Common myeloid progenitor, CD34-positive (primary cell): ENCODE measurements around the gene GAK.

Experiments used
- CTCF ChIA-PET: fragments of 350-600 bp; sonication (Branson Sonifier 250); formaldehyde crosslinking; loops from one replicate; lab custom pipeline; 2021; ENCODE audit warnings: antibody characterized with exemption; lab: Charles Lee
- POLR2A ChIA-PET: fragments of 350-600 bp; sonication (Branson Sonifier 250); formaldehyde crosslinking; loops from one replicate; lab custom pipeline; 2021; ENCODE audit warnings: antibody characterized with exemption; lab: Charles Lee
- DNase-seq, 3 donors: peaks; one replicate each; pipeline versions ENCODE4 v3.0.0 to v3.0.0-alpha.2; 2013
- H3K27ac ChIP-seq, 2 experiments: 1 replicate in 1 of 2; 2 replicates in 1 of 2; pipeline ENCODE4 v1.7.0; 2013; ENCODE audit warnings: inconsistent platforms in 2 of 2, low read length in 2 of 2, mild to moderate bottlenecking in 2 of 2, low read depth in 1 of 2, moderate library complexity in 1 of 2; ENCODE audit not compliant: severe bottlenecking in 2 of 2, insufficient read depth in 1 of 2, poor library complexity in 1 of 2
- H3K27me3 ChIP-seq, 5 experiments: replicated peaks in 2 of 5; 1 replicate in 3 of 5; 2 replicates in 2 of 5; pipeline versions ENCODE4 v1.6.1 to v1.7.0; 2013; ENCODE audit warnings: low read length in 4 of 5, mild to moderate bottlenecking in 2 of 5, moderate library complexity in 2 of 5, inconsistent platforms in 1 of 5; ENCODE audit not compliant: insufficient read depth in 5 of 5, control insufficient read depth in 4 of 5
- H3K36me3 ChIP-seq, 4 experiments: 1 replicate in 2 of 4; 2 replicates in 2 of 4; pipeline versions ENCODE4 v1.6.1 to v1.7.0; 2013; ENCODE audit warnings: low read length in 3 of 4, control low read depth in 1 of 4, mild to moderate bottlenecking in 1 of 4; ENCODE audit not compliant: control insufficient read depth in 4 of 4, insufficient read depth in 4 of 4
- H3K4me1 ChIP-seq, 4 experiments: 1 replicate in 3 of 4; 2 replicates in 1 of 4; pipeline versions ENCODE4 v1.6.1 to v1.7.1; 2013; ENCODE audit warnings: low read length in 3 of 4, mild to moderate bottlenecking in 3 of 4, control low read depth in 1 of 4, inconsistent platforms in 1 of 4, moderate library complexity in 1 of 4; ENCODE audit not compliant: control insufficient read depth in 4 of 4, insufficient read depth in 4 of 4; ENCODE audit errors: control extremely low read depth in 1 of 4
- H3K4me3 ChIP-seq, 7 experiments: 1 replicate in 4 of 7; 2 replicates in 3 of 7; pipeline versions ENCODE4 v1.5.1 to v1.7.0; 2013; ENCODE audit warnings: mild to moderate bottlenecking in 7 of 7, low read length in 6 of 7, moderate library complexity in 6 of 7, inconsistent platforms in 2 of 7, low read depth in 2 of 7, control low read depth in 1 of 7; ENCODE audit not compliant: insufficient read depth in 4 of 7, control insufficient read depth in 1 of 7; ENCODE audit errors: extremely low read depth in 1 of 7
- H3K9me3 ChIP-seq, 5 experiments: 1 replicate in 4 of 5; 2 replicates in 1 of 5; pipeline versions ENCODE4 v1.6.1 to v1.7.1; 2013; ENCODE audit warnings: low read length in 4 of 5, mild to moderate bottlenecking in 2 of 5, inconsistent platforms in 1 of 5, low read depth in 1 of 5, moderate library complexity in 1 of 5; ENCODE audit not compliant: control insufficient read depth in 4 of 5, insufficient read depth in 2 of 5; ENCODE audit errors: control extremely low read depth in 1 of 5
- WGBS: methylation state at CpG from one replicate; pipeline ENCODE4 v1.1.5; 2013; ENCODE audit not compliant: insufficient coverage; 5-methylcytosine and 5-hydroxymethylcytosine counted together

Gene GAK

GRCh38 chr4:888029-888428 lies 44.1 kb downstream of the GAK start:
- Histone ChIP-seq H3K4me3 (no peak overlapping the region), H3K4me1 (no peaks in the 10 kb centered on the region), H3K9me3 (peaks cover 0 to 7% (median 2%) of the 10 kb centered on the region in 5 experiments), H3K36me3 (peaks cover 10 to 83% (median 61%) of the 10 kb centered on the region in 4 experiments), H3K27ac (no peak overlapping the region), H3K27me3 (no peaks in the 10 kb centered on the region)
- CTCF ChIA-PET, result no interaction called here
- DNase-seq, result no peak
- WGBS, result 98% methylated on average over 23 of the region's 23 CpGs
- POLR2A ChIA-PET, result no interaction called here

- WGBS, result 98% methylated on average over 63 of the region's 63 CpGs
- H3K27me3 ChIP-seq, result no peaks in the 10 kb centered on the region
- no peak for DNase-seq
- no peak overlapping the region for H3K27ac ChIP-seq
- ChIA-PET POLR2A (no interaction called here), CTCF (no interaction called here)
- H3K9me3 ChIP-seq, result peaks cover 0 to 7% (median 2%) of the 10 kb centered on the region in 5 experiments
- peaks cover 10 to 85% (median 61%) of the 10 kb centered on the region in 4 experiments for H3K36me3 ChIP-seq
- H3K4me3 ChIP-seq, result no peak overlapping the region
- no peaks in the 10 kb centered on the region for H3K4me1 ChIP-seq
Measured at GRCh38 chr4:887034-887763, 44.9 kb downstream of the GAK start.

- CTCF ChIA-PET, result interaction anchor here (1.1 to 1.2 kb wide), 2 partner anchors 11 to 16 kb away, joined by 3 read pairs; no protein-coding TSS in a partner anchor
Measured at GRCh38 chr4:886244-886643, 45.9 kb downstream of the GAK start.

GRCh38 chr4:885353-885752 lies 46.8 kb downstream of the GAK start:
- ChIA-PET POLR2A (no interaction called here), CTCF (interaction anchor here (1.1 kb wide), 1 partner anchor 17 kb away, joined by 3 read pairs; no protein-coding TSS in a partner anchor)
- Histone ChIP-seq H3K4me3 (no peak overlapping the region), H3K27me3 (no peaks in the 10 kb centered on the region), H3K4me1 (no peaks in the 10 kb centered on the region), H3K27ac (no peak overlapping the region), H3K36me3 (peaks cover 10 to 96% (median 66%) of the 10 kb centered on the region in 4 experiments), H3K9me3 (peaks cover 0 to 7% (median 2%) of the 10 kb centered on the region in 5 experiments)
- no peak for DNase-seq
- WGBS, result 100% methylated on average over 9 of the region's 10 CpGs

More at GRCh38 chr4:886244-886643, 45.9 kb downstream of the GAK start:
- no peaks in the 10 kb centered on the region for H3K27me3 ChIP-seq
- peaks cover 12 to 94% (median 64%) of the 10 kb centered on the region in 4 experiments for H3K36me3 ChIP-seq
- no peak overlapping the region for H3K4me3 ChIP-seq
- peaks cover 0 to 7% (median 2%) of the 10 kb centered on the region in 5 experiments for H3K9me3 ChIP-seq
- no peak for DNase-seq
- POLR2A ChIA-PET, result no interaction called here
- no peak overlapping the region for H3K27ac ChIP-seq
- no peaks in the 10 kb centered on the region for H3K4me1 ChIP-seq
- WGBS, result 98% methylated on average over 8 of the region's 9 CpGs

GRCh38 chr4:884896-885295 lies 47.2 kb downstream of the GAK start:
- ChIA-PET CTCF (no interaction called here), POLR2A (no interaction called here)
- DNase-seq, result no peak
- no peaks in the 10 kb centered on the region for H3K27me3 ChIP-seq
- peaks cover 12 to 96% (median 64%) of the 10 kb centered on the region in 4 experiments for H3K36me3 ChIP-seq
- H3K4me1 ChIP-seq, result no peaks in the 10 kb centered on the region
- no peak overlapping the region for H3K4me3 ChIP-seq
- no peak overlapping the region for H3K27ac ChIP-seq
- 95% methylated on average over 24 of the region's 24 CpGs for WGBS
- H3K9me3 ChIP-seq, result peaks cover 0 to 7% (median 2%) of the 10 kb centered on the region in 5 experiments

- CTCF ChIA-PET, result no interaction called here
- no peak for DNase-seq
- POLR2A ChIA-PET, result no interaction called here
- Histone ChIP-seq H3K27me3 (no peaks in the 10 kb centered on the region), H3K9me3 (peaks cover 0 to 7% (median 2%) of the 10 kb centered on the region in 5 experiments), H3K36me3 (peaks cover 12 to 96% (median 64%) of the 10 kb centered on the region in 4 experiments), H3K27ac (no peak overlapping the region), H3K4me1 (no peaks in the 10 kb centered on the region), H3K4me3 (no peak overlapping the region)
- WGBS, result 91% methylated on average over 8 of the region's 15 CpGs
Measured at GRCh38 chr4:884259-884658, 47.9 kb downstream of the GAK start.

- Histone ChIP-seq H3K4me3 (no peak overlapping the region), H3K4me1 (no peaks in the 10 kb centered on the region), H3K27me3 (no peaks in the 10 kb centered on the region), H3K36me3 (peaks cover 10 to 96% (median 60%) of the 10 kb centered on the region in 4 experiments), H3K27ac (no peak overlapping the region), H3K9me3 (peaks cover 0 to 7% (median 2%) of the 10 kb centered on the region in 5 experiments)
- 97% methylated on average over 19 of the region's 26 CpGs for WGBS
- ChIA-PET CTCF (no interaction called here), POLR2A (no interaction called here)
- no peak for DNase-seq
Measured at GRCh38 chr4:883377-884095, 48.6 kb downstream of the GAK start.
